ENCODE data around the gene ALKBH7.
"Not testable (repeated sequence)": the region's sequence is repeated elsewhere in the genome, so short reads cannot be mapped to it uniquely, and the experiment has no call there.

Gene ALKBH7

DNA sequence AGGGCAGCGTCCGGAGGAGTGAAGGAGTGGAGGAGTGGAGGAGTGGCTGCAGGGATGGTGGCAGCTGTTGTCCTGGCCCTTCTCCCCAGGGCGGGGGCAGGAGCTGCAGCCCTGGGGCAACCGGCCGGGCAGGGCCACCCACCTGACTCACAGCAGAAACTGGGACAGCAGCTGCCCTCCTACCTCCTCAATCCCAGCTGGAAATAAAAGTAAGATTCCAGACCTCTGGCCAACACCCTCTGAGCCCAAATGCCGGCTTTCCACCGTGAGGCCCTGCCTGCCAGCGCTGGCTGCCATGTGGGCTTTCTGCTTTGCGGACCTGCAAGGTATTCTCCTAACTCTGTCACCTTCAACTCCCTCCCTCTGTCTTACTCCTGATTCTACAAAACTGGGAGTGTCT, 14.6 kb upstream of the ALKBH7 start:
- no peak overlapping the region for H3K4me3 Mint-ChIP-seq
- no peaks in the 10 kb centered on the region for H3K27me3 Mint-ChIP-seq
- no peaks in the 10 kb centered on the region for H3K36me3 Mint-ChIP-seq
- H3K9me3 Mint-ChIP-seq (ENCODE audit: low read depth): no peaks in the 10 kb centered on the region
- H3K27ac Mint-ChIP-seq: no peak overlapping the region
- peaks cover 8% of the 10 kb centered on the region for H3K4me1 Mint-ChIP-seq (ENCODE audit: low read depth)

DNA sequence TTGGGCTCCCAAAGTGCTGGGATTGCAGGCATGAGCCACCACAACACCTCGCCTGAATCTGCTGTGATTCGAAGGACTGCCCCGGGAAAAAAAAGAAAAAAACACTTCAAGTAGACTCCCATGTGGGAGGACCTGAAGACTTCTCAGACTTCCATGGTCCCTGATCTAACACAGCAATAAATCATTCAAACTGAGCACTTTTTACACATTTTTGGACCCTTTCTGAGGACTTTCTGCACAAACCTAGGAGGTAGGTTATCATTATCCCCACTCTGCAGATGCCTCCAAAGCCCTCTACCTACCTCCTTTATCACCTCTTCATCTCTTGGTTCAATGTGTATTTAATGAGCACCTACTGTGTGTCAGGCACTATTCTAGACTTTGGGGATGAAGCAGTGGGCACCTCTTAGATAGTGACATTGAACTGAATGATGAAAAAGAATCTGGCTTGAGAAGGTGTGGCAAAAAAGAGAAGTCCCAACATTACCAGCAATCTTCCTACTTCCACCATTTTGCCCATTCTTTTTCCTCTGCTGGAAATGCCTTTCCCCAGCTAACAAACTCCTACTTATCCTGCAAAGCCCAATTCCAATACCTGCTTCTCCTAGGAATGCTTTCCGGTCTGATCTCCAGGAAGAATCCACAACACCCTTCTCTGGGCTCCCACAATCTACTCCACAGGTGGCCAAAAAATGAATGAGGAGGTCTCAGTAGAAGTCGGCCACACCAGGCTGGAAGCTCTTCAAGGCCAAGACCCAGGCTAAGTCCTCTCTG, 12.8 kb upstream of the ALKBH7 start:
- H3K36me3 Mint-ChIP-seq: no peaks in the 10 kb centered on the region
- H3K9me3 Mint-ChIP-seq (ENCODE audit: low read depth): no peaks in the 10 kb centered on the region
- no peak overlapping the region for H3K27ac Mint-ChIP-seq
- peak overlapping the region; percentile 35 for H3K4me3 Mint-ChIP-seq
- peaks cover 14% of the 10 kb centered on the region for H3K4me1 Mint-ChIP-seq (ENCODE audit: low read depth)
- H3K27me3 Mint-ChIP-seq: no peaks in the 10 kb centered on the region

DNA sequence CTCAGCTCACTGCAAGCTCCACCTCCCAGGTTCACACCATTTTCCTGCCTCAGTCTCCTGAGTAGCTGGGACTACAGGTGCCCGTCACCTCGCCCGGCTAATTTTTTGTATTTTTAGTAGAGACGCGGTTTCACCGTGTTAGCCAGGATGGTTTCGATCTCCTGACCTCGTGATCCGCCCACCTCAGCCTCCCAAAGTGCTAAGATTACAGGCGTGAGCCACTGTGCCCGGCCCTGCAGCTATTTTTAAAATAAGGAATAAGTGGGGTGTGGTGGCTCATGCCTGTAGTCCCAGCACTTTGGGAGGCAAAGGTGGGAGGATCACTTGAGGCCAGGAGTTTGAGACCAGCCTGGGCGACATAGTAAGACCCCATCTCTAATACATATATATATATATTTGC, 12.1 kb upstream of the ALKBH7 start:
- Mint-ChIP-seq H3K4me1 (ENCODE audit: low read depth) (peaks cover 14% of the 10 kb centered on the region), H3K4me3 (peak overlapping the region; percentile 49)
- not testable (repeated sequence) for H3K9me3 Mint-ChIP-seq (ENCODE audit: low read depth); H3K27ac Mint-ChIP-seq; H3K27me3 Mint-ChIP-seq; H3K36me3 Mint-ChIP-seq

DNA sequence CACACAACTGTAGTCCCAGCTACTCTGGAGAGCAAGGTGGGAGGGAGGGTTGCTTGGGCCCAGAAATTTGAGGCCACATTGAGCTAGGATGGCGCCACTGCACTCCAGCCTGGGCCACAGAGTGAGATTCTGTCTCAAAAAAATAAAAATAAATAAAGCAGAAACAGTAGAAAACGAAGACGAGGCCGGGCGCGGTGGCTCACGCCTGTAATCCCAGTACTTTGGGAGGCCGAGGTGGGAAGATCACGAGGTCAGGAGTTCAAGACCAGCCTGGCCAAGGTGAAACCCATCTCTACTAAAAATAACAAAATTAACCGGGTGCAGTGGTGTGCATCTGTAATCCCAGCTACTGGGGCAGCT, 11.8 kb upstream of the ALKBH7 start:
- peak overlapping the region; percentile 97 for H3K27ac Mint-ChIP-seq
- not testable (repeated sequence) for H3K27me3 Mint-ChIP-seq; H3K9me3 Mint-ChIP-seq (ENCODE audit: low read depth); H3K36me3 Mint-ChIP-seq
- peaks cover 14% of the 10 kb centered on the region for H3K4me1 Mint-ChIP-seq (ENCODE audit: low read depth)
- H3K4me3 Mint-ChIP-seq: peak overlapping the region; percentile 98

DNA sequence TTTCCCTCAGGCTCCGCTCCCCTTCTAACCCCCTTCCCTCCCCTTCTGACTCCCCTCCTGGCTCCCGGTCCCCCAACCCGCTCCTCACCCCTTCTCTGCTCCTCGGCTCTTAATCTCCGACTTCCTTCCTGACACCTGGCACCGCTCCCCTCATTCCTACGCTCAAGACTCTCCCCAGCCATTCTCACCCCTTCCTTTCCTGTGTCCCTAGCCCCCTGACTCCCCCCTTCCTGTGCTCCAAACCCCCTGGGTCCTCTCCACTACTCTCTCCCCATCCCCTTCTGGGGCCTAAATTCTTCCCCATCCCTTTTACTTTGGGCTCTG, 10.6 kb upstream of the ALKBH7 start:
- H3K4me3 Mint-ChIP-seq: peak overlapping the region; percentile 98
- H3K27me3 Mint-ChIP-seq: no peaks in the 10 kb centered on the region
- peak overlapping the region; percentile 97 for H3K27ac Mint-ChIP-seq
- H3K36me3 Mint-ChIP-seq: no peaks in the 10 kb centered on the region
- H3K4me1 Mint-ChIP-seq (ENCODE audit: low read depth): peaks cover 17% of the 10 kb centered on the region
- no peaks in the 10 kb centered on the region for H3K9me3 Mint-ChIP-seq (ENCODE audit: low read depth)

DNA sequence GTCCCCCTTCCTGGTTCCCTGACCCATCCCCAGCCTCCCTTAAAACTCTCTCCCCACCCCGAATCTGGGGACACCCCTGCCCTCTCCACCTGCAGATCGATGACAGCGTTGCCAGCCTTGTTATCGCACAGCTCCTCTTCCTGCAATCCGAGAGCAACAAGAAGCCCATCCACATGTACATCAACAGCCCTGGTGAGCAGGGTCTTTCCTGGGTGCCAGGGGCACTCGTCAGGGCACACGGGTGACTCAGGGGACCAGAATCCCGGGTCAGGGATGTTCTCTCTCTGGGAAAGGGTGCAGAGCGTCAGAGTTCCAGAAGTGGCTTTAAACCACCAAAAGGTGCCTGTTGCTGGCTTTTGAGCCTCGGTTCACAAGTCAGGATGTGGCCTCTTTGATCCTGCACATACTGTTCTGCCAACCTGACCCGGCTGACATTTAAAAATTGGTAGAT, 10.2 kb upstream of the ALKBH7 start:
- Mint-ChIP-seq H3K27me3 (no peaks in the 10 kb centered on the region), H3K27ac (peak overlapping the region; percentile 97), H3K4me3 (peak overlapping the region; percentile 98), H3K36me3 (no peaks in the 10 kb centered on the region), H3K9me3 (ENCODE audit: low read depth) (no peaks in the 10 kb centered on the region), H3K4me1 (ENCODE audit: low read depth) (peaks cover 17% of the 10 kb centered on the region)

DNA sequence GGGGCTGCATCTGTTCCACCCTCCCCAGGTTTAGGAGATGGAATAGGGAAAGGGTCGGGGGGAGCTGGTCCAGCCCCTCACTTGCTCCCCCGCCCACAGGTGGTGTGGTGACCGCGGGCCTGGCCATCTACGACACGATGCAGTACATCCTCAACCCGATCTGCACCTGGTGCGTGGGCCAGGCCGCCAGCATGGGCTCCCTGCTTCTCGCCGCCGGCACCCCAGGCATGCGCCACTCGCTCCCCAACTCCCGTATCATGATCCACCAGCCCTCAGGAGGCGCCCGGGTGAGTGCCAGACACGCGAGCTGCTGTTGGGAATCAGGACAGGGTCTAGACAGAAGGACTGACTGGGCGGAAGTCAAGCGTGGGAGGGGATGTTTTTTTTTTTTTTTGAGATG, 8.2 kb upstream of the ALKBH7 start:
- Mint-ChIP-seq H3K4me1 (ENCODE audit: low read depth) (peaks cover 17% of the 10 kb centered on the region), H3K9me3 (ENCODE audit: low read depth) (no peaks in the 10 kb centered on the region), H3K27ac (no peak overlapping the region), H3K4me3 (peak overlapping the region; percentile 32), H3K36me3 (no peaks in the 10 kb centered on the region), H3K27me3 (no peaks in the 10 kb centered on the region)

DNA sequence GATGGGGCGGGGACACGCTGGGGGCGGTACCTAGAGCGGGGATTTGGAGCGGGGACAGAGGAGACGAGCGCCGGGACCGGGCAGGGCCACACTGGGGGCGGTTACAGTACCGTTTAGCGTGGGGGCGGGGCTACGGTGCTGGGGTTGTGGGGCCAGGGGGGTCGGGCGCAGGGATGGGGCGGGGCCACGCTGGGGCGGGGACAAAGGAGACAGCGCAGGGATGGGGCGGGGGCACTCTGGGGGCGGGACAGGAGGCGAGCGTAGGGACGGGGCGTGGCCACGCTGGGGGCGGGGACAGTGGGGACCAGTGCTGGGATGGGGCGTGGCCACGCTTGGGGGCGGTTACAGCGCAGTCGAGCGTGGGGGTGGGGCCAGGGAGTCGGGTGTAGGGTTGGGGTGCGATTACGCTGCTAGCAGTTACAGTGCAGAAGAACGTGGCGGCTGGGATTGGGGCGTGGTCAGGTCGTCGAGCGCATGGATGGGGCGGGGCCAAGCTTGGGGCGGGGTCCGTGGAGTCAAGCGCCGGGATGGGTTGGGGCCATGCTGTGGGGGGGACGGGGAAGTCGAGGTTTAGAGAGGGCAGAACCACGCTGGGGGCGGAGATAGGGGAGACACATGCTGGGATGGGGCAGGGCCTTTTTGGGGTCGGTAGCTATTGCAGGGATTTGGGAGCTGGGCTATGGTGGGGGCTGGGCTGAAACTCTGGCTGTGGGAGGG, 660 bp downstream of the ALKBH7 start:
- Mint-ChIP-seq H3K27me3 (no peaks in the 10 kb centered on the region), H3K27ac (peak overlapping the region; percentile 92)

DNA sequence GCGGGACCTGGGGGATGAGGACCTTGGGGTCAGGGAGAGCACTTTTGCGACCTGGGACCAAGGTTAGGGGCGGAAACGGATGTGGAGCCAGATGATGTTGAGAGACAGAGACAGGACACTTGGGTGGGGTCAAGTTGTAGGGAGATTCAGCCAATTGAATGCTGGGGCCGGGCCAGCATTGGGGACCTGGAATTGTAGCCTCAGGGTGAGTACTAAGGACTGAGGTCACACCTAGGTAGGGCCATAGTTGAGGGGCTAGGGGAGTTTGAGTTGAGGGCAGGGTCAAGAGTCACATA, 1.2 kb downstream of the ALKBH7 start:
- Mint-ChIP-seq H3K4me3 (peak overlapping the region; percentile 88), H3K9me3 (ENCODE audit: low read depth) (no peaks in the 10 kb centered on the region), H3K27ac (peak overlapping the region; percentile 70), H3K27me3 (no peaks in the 10 kb centered on the region), H3K4me1 (ENCODE audit: low read depth) (peaks cover 11% of the 10 kb centered on the region), H3K36me3 (no peaks in the 10 kb centered on the region)

More for the DNA sequence above, 660 bp downstream of the ALKBH7 start:
- peaks cover 11% of the 10 kb centered on the region for H3K4me1 Mint-ChIP-seq (ENCODE audit: low read depth)
- no peaks in the 10 kb centered on the region for H3K36me3 Mint-ChIP-seq
- no peaks in the 10 kb centered on the region for H3K9me3 Mint-ChIP-seq (ENCODE audit: low read depth)
- peak overlapping the region; percentile 88 for H3K4me3 Mint-ChIP-seq

DNA sequence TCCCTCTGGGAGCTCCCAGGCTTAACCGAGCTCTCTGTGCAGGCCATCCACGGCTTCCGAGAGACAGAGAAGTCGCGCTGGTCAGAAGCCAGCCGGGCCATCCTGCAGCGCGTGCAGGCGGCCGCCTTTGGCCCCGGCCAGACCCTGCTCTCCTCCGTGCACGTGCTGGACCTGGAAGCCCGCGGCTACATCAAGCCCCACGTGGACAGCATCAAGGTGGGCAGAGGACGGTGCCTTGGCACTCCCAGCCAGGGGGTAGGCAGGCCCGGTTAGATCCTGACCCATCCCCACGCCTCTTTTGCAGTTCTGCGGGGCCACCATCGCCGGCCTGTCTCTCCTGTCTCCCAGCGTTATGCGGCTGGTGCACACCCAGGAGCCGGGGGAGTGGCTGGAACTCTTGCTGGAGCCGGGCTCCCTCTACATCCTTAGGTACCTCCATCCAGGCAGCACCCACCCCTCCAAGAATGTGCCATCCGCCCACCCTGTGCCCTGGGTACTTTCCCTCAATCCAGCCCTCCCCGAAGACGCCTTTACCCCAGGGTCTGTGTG, 1.6 kb downstream of the ALKBH7 start:
- H3K4me3 Mint-ChIP-seq: no peak overlapping the region
- H3K27ac Mint-ChIP-seq: peak overlapping the region; percentile 46
- peaks cover 11% of the 10 kb centered on the region for H3K4me1 Mint-ChIP-seq (ENCODE audit: low read depth)
- no peaks in the 10 kb centered on the region for H3K36me3 Mint-ChIP-seq
- no peaks in the 10 kb centered on the region for H3K27me3 Mint-ChIP-seq
- no peaks in the 10 kb centered on the region for H3K9me3 Mint-ChIP-seq (ENCODE audit: low read depth)

DNA sequence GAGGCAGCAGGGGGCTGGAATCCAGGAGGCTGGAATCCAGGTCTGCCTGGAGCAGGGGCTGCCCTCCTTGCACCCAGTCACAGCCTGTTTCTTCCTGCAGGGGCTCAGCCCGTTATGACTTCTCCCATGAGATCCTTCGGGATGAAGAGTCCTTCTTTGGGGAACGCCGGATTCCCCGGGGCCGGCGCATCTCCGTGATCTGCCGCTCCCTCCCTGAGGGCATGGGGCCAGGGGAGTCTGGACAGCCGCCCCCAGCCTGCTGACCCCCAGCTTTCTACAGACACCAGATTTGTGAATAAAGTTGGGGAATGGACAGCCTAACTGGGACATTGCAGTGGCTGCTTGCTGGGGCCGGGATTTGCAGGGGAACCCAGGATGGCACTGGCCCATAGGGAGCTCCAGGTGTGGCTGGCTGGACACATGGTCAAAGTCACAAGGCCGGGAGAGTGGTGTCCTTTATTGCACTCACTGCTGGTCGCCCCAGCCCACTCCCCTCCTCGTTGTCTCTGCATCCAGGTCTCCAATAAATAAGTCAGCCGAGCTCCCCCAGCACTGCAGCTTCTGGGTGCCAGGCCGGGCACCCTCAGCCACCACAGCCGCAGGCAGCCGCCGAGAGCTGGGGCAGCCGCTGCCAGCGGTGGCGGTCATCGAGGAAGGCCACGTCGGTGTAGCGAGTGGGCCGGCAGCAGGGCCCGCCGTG, 2.3 kb downstream of the ALKBH7 start:
- Mint-ChIP-seq H3K4me3 (no peak overlapping the region), H3K4me1 (ENCODE audit: low read depth) (peaks cover 9% of the 10 kb centered on the region), H3K9me3 (ENCODE audit: low read depth) (no peaks in the 10 kb centered on the region), H3K27ac (peak overlapping the region; percentile 46), H3K27me3 (no peaks in the 10 kb centered on the region), H3K36me3 (peaks cover 2% of the 10 kb centered on the region)

DNA sequence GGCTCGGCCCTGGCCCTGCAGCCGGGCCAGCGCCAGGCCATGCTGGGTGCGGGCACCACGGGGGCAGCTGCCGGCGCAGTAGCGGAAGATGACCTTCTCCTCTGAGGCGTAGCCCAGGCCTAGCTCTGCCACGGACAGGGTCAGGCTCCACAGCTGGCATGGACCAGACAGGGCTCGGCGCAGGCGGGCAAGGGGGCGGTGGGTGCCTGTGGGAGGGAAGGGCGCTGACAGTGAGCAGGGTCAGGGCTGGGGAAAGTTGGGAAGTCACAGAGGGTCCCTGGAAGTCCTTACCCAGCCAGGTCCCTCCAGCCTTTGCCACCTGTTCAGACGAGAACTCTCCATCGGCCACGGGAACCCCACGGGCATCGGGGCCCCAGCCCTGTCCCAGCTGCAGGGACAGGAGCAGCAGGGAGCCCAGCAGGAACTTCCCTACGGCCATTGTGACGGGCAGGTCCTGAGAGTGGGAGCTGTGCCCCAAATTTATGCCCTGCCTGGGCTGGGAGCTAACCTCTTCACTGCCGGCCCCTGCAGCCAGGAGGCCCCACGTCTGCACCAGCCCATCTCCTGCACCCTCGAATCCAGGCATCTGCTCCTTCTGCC, 2.9 kb downstream of the ALKBH7 start, which contains the start of gene PSPN:
TSS of gene PSPN (minus strand) at position 523 of the 600 bp plus-strand sequence. CDS start at position 439, 84 bp downstream.
- no peak within 1 kb of the TSS for H3K27ac Mint-ChIP-seq

DNA sequence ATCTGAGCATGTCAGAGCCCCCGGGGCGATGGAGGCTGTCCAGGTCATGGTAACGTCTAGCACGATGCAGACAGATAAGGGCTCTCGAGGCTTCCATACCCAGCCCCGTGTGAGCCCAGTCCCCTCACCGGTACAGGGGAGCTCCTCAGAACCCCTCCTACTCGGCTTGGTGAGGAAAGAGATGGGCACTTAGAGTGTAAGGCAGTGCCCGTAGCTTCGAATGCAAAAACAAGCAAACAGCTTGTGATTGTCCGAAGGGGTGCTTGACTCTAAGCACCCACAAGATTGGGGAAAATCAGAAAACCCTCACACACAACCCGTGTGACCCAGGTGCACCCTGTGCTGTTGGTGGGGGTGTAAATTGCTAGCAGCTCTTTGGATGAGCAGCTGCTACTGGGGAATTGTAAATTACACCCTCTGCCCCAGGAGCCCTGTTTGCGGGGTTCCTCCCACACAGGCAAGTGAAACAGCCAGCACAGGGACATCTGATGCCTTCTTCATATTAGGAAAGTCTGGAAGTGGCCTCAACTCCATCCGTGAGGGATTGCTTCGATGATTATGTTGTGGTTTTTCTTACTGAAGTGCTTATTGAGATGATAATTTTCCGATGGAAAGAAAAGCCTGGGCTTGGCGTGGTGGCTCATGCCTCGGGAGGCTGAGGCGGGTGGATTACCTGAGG, 4.1 kb downstream of the ALKBH7 start:
- Mint-ChIP-seq H3K27ac (no peak overlapping the region), H3K9me3 (ENCODE audit: low read depth) (no peaks in the 10 kb centered on the region)

More for the DNA sequence above, 2.9 kb downstream of the ALKBH7 start, which contains the start of gene PSPN:
- Mint-ChIP-seq H3K27me3 (no peaks in the 10 kb centered on the region), H3K9me3 (ENCODE audit: low read depth) (no peaks in the 10 kb centered on the region), H3K4me3 (no peak within 1 kb of the TSS), H3K4me1 (ENCODE audit: low read depth) (peaks cover 8% of the 10 kb centered on the region), H3K36me3 (peaks cover 3% of the 10 kb centered on the region)

DNA sequence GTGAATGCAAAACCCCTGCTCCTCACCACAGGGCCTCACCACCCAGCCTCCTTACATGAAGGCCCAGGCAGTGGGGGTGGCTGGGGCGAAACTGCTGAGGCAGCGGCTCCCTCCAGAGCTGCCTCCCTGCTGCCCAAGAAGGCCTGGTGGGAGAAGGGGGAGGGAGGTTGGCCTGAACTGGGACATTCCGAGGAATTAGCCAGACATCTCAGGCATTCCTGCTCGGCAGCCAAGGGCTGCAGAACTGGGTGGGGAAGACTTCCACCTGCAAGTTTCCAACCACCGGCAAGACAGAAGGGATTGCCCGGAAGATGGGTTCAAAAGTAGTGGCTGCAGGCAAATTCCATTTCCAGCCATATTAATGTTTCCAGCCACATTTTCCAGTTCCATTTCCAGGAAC, 5.4 kb downstream of the ALKBH7 start:
- no peaks in the 10 kb centered on the region for H3K9me3 Mint-ChIP-seq (ENCODE audit: low read depth)
- no peak overlapping the region for H3K27ac Mint-ChIP-seq
- no peaks in the 10 kb centered on the region for H3K27me3 Mint-ChIP-seq
- H3K4me3 Mint-ChIP-seq: no peak overlapping the region
- peaks cover 3% of the 10 kb centered on the region for H3K4me1 Mint-ChIP-seq (ENCODE audit: low read depth)
- peaks cover 5% of the 10 kb centered on the region for H3K36me3 Mint-ChIP-seq

More for the DNA sequence above, 4.1 kb downstream of the ALKBH7 start:
- Mint-ChIP-seq H3K4me1 (ENCODE audit: low read depth) (peaks cover 8% of the 10 kb centered on the region), H3K36me3 (peaks cover 3% of the 10 kb centered on the region), H3K27me3 (no peaks in the 10 kb centered on the region), H3K4me3 (no peak overlapping the region)

Data from activated naive CD8-positive, alpha-beta T cell (primary cell).